Neuronal stem cell (in vitro differentiated cells): ENCODE data around the gene IL31.

Experiments used
- DNase-seq: peaks from one replicate; pipeline ENCODE4 v3.0.0-alpha.2; 2013; ENCODE audit warnings: low spot score
- H2AFZ ChIP-seq: one replicate; pipeline ENCODE4 v1.6.1; 2013; ENCODE audit warnings: mild to moderate bottlenecking, low read length, inconsistent platforms
- H2AK5ac ChIP-seq: 2 replicates; pipeline ENCODE4 v1.6.1; 2013; ENCODE audit warnings: low read depth, mild to moderate bottlenecking, inconsistent platforms, low read length, moderate library complexity, mixed read lengths
- H2BK120ac ChIP-seq: 2 replicates; pipeline ENCODE4 v1.6.1; 2013; ENCODE audit warnings: low read depth, mild to moderate bottlenecking, inconsistent platforms, low read length, moderate library complexity, mixed read lengths
- H2BK12ac ChIP-seq: one replicate; pipeline ENCODE4 v1.6.1; 2013; ENCODE audit warnings: low read length, inconsistent platforms
- H2BK15ac ChIP-seq: 2 replicates; pipeline ENCODE4 v1.6.1; 2013; ENCODE audit warnings: mild to moderate bottlenecking, low read length, inconsistent platforms, mixed read lengths
- H2BK5ac ChIP-seq: one replicate; pipeline ENCODE4 v1.6.1; 2013; ENCODE audit warnings: inconsistent platforms, mild to moderate bottlenecking, low read length, moderate library complexity
- H3K14ac ChIP-seq: one replicate; pipeline ENCODE4 v1.6.1; 2013; ENCODE audit warnings: low read length, inconsistent platforms
- H3K18ac ChIP-seq: 2 replicates; pipeline ENCODE4 v1.6.1; 2013; ENCODE audit warnings: low read length, inconsistent platforms
- H3K23ac ChIP-seq: 2 replicates; pipeline ENCODE4 v1.6.1; 2013; ENCODE audit warnings: low read depth, mild to moderate bottlenecking, mixed read lengths, low read length, inconsistent platforms; ENCODE audit not compliant: poor library complexity
- H3K27ac ChIP-seq: replicated peaks from 3 replicates; pipeline ENCODE4 v1.5.1; 2013; ENCODE audit warnings: low read length, inconsistent platforms
- H3K27me3 ChIP-seq, 3 experiments: 2 replicates each; pipeline ENCODE4 v1.6.1; 2013; ENCODE audit warnings: low read length in 3 of 3, mild to moderate bottlenecking in 2 of 3, inconsistent platforms in 1 of 3, low read depth in 1 of 3, mixed read lengths in 1 of 3, moderate library complexity in 1 of 3; ENCODE audit not compliant: control insufficient read depth in 3 of 3, insufficient read depth in 3 of 3
- H3K36me3 ChIP-seq, 2 donors: replicated peaks in 1 of 2; 2 replicates each; pipeline ENCODE4 v1.6.1; 2013; ENCODE audit warnings: low read length in 2 of 2; ENCODE audit not compliant: control insufficient read depth in 2 of 2, insufficient read depth in 2 of 2
- H3K4ac ChIP-seq: 2 replicates; pipeline ENCODE4 v1.6.1; 2013; ENCODE audit warnings: inconsistent platforms, mild to moderate bottlenecking, low read length, moderate library complexity
- H3K4me1 ChIP-seq, 2 donors: 1 replicate in 1 of 2; 2 replicates in 1 of 2; pipeline ENCODE4 v1.6.1; 2013; ENCODE audit warnings: low read length in 2 of 2, low read depth in 1 of 2; ENCODE audit not compliant: control insufficient read depth in 2 of 2, insufficient read depth in 1 of 2
- H3K4me2 ChIP-seq: one replicate; pipeline ENCODE4 v1.6.1; 2013; ENCODE audit warnings: mild to moderate bottlenecking, low read length, inconsistent platforms; ENCODE audit not compliant: insufficient read depth, poor library complexity, severe bottlenecking
- H3K4me3 ChIP-seq, 2 donors: 2 replicates each; pipeline ENCODE4 v1.5.1; 2013; ENCODE audit warnings: low read length in 2 of 2, mild to moderate bottlenecking in 2 of 2, inconsistent platforms in 1 of 2, moderate library complexity in 1 of 2
- H3K79me1 ChIP-seq: one replicate; pipeline ENCODE4 v1.6.1; 2013; ENCODE audit warnings: low read depth, mild to moderate bottlenecking, inconsistent platforms, low read length, moderate library complexity
- H3K9ac ChIP-seq: one replicate; pipeline ENCODE4 v1.6.1; 2013; ENCODE audit warnings: mild to moderate bottlenecking, low read depth, low read length, inconsistent platforms; ENCODE audit not compliant: poor library complexity
- H3K9me3 ChIP-seq, 2 donors: replicated peaks in 1 of 2; 2 replicates each; pipeline versions ENCODE3 to v1.6.1; 2013; ENCODE audit warnings: low read length in 2 of 2, mild to moderate bottlenecking in 2 of 2, inconsistent platforms in 1 of 2, low read depth in 1 of 2, mixed read lengths in 1 of 2, moderate library complexity in 1 of 2; ENCODE audit not compliant: control insufficient read depth in 2 of 2, insufficient read depth in 1 of 2
- H4K8ac ChIP-seq: one replicate; pipeline ENCODE4 v1.6.1; 2013; ENCODE audit warnings: low read depth, mild to moderate bottlenecking, inconsistent platforms, low read length, moderate library complexity
- H4K91ac ChIP-seq: one replicate; pipeline ENCODE4 v1.6.1; 2013; ENCODE audit warnings: low read length, low read depth, mild to moderate bottlenecking, inconsistent platforms; ENCODE audit not compliant: poor library complexity
- WGBS, 2 donors: extraction: QIAGEN DNeasy Blood & Tissue Kit; methylation state at CpG; one replicate each; pipeline ENCODE4 v1.1.7; 2013; ENCODE audit warnings: missing lambda C conversion rate in 2 of 2, mixed read lengths in 1 of 2; ENCODE audit not compliant: insufficient read length in 2 of 2, insufficient replicate concordance in 1 of 2; ENCODE audit errors: extremely low coverage in 2 of 2; 5-methylcytosine and 5-hydroxymethylcytosine counted together

IL31 gene

GRCh38 chr12:122128481-122128880, 45.5 kb downstream of the IL31 start:
- Histone ChIP-seq H3K4me1 (peaks cover 0 to 2% of the 10 kb centered on the region in 2 donors), H4K91ac (no peak overlapping the region), H3K4me2 (no peak overlapping the region), H2BK15ac (no peak overlapping the region), H2AK5ac (no peak overlapping the region), H2BK12ac (no peak overlapping the region), H3K14ac (no peak overlapping the region), H3K9me3 (no peaks in the 10 kb centered on the region), H3K4ac (no peak overlapping the region), H2AFZ (no peak overlapping the region), H3K18ac (no peak overlapping the region), H3K36me3 (peaks cover 14 to 60% of the 10 kb centered on the region in 2 donors), H3K27ac (no peak overlapping the region), H3K9ac (no peak overlapping the region), H3K79me1 (no peaks in the 10 kb centered on the region), H2BK5ac (no peak overlapping the region), H4K8ac (no peak overlapping the region), H3K23ac (no peak overlapping the region), H3K27me3 (no peaks in the 10 kb centered on the region), H3K4me3 (no peak overlapping the region), H2BK120ac (no peak overlapping the region)
- no peak for DNase-seq
- WGBS, 2 donors = no CpG with 5 or more reads among the region's 5 CpGs

GRCh38 chr12:122127839-122128238, 46.2 kb downstream of the IL31 start:
- Histone ChIP-seq H3K36me3 (peaks cover 14 to 56% of the 10 kb centered on the region in 2 donors), H2BK12ac (no peak overlapping the region), H2BK120ac (no peak overlapping the region), H2AK5ac (no peak overlapping the region), H3K27ac (no peak overlapping the region), H2BK5ac (no peak overlapping the region), H3K23ac (no peak overlapping the region), H3K4ac (no peak overlapping the region), H3K79me1 (no peaks in the 10 kb centered on the region), H3K4me2 (no peak overlapping the region), H3K9ac (no peak overlapping the region), H3K9me3 (no peaks in the 10 kb centered on the region), H3K4me1 (peaks cover 0 to 4% of the 10 kb centered on the region in 2 donors), H3K4me3 (no peak overlapping the region), H4K91ac (no peak overlapping the region), H3K27me3 (no peaks in the 10 kb centered on the region), H3K14ac (no peak overlapping the region), H2BK15ac (no peak overlapping the region), H2AFZ (no peak overlapping the region), H3K18ac (no peak overlapping the region), H4K8ac (no peak overlapping the region)
- no peak for DNase-seq
- WGBS, 2 donors = no CpG with 5 or more reads among the region's 13 CpGs

- Histone ChIP-seq H3K4me3 (no peak overlapping the region), H2AK5ac (no peak overlapping the region), H3K4me1 (peaks cover under 1 to 4% of the 10 kb centered on the region in 2 donors), H2BK12ac (no peak overlapping the region), H2BK15ac (no peak overlapping the region), H2BK120ac (no peak overlapping the region), H4K91ac (no peak overlapping the region), H3K27me3 (no peaks in the 10 kb centered on the region), H3K4me2 (no peak overlapping the region), H3K4ac (no peak overlapping the region), H3K36me3 (peaks cover 10 to 48% of the 10 kb centered on the region in 2 donors), H4K8ac (no peak overlapping the region), H3K23ac (no peak overlapping the region), H3K14ac (no peak overlapping the region), H2AFZ (no peak overlapping the region), H3K79me1 (no peaks in the 10 kb centered on the region), H2BK5ac (peak overlapping the region; percentile 17), H3K9ac (no peak overlapping the region), H3K27ac (no peak overlapping the region), H3K18ac (no peak overlapping the region), H3K9me3 (no peaks in the 10 kb centered on the region)
- DNase-seq = no peak
- no CpG with 5 or more reads among the region's 15 CpGs for WGBS, 2 donors
Observed at GRCh38 chr12:122126713-122127597, 47.1 kb downstream of the IL31 start.

GRCh38 chr12:122126342-122126635, 47.7 kb downstream of the IL31 start:
- Histone ChIP-seq H2BK5ac (no peak overlapping the region), H2BK15ac (no peak overlapping the region), H3K14ac (no peak overlapping the region), H2BK120ac (no peak overlapping the region), H3K23ac (no peak overlapping the region), H4K91ac (no peak overlapping the region), H3K36me3 (peaks cover 10 to 42% of the 10 kb centered on the region in 2 donors), H2AK5ac (no peak overlapping the region), H3K27ac (no peak overlapping the region), H2AFZ (no peak overlapping the region), H3K27me3 (no peaks in the 10 kb centered on the region), H3K4me1 (peaks cover 3 to 4% of the 10 kb centered on the region in 2 donors), H2BK12ac (no peak overlapping the region), H3K18ac (no peak overlapping the region), H3K9ac (peak overlapping the region; percentile 52), H4K8ac (no peak overlapping the region), H3K4ac (no peak overlapping the region), H3K9me3 (no peaks in the 10 kb centered on the region), H3K4me2 (no peak overlapping the region), H3K4me3 (no peak overlapping the region), H3K79me1 (no peaks in the 10 kb centered on the region)
- no CpG with 5 or more reads among the region's 7 CpGs for WGBS, 2 donors
- DNase-seq = no peak
